ENCODE measurements around the gene FMN2. TPM values are rescaled to one million over a fixed set of nuclear protein-coding genes. Genes with fewer than 3 reads are reported as not detected.

FMN2 gene
- polyA plus RNA-seq, 6 donors from 2014 or later = not detected

GRCh38 chr1:240495601-240496000, 403.9 kb downstream of the FMN2 start:
- H3K4me1 Mint-ChIP-seq = no peaks in the 10 kb centered on the region
- ATAC-seq (ENCODE audit: low read depth in 2 of 2) (no peak), DNase-seq (no peak)
- H3K36me3 Mint-ChIP-seq = no peaks in the 10 kb centered on the region
- H3K27me3 Mint-ChIP-seq = peaks cover 5 to 11% (median 10%) of the 10 kb centered on the region in 3 donors
- peaks cover 0 to 14% (median 3%) of the 10 kb centered on the region in 7 donors for H3K9me3 Mint-ChIP-seq
- H3K4me3 Mint-ChIP-seq = no peak overlapping the region
- no peak overlapping the region for H3K27ac Mint-ChIP-seq

GRCh38 chr1:240496356-240496755, 404.7 kb downstream of the FMN2 start:
- no peaks in the 10 kb centered on the region for H3K4me1 Mint-ChIP-seq
- H3K27ac Mint-ChIP-seq = no peak overlapping the region
- H3K9me3 Mint-ChIP-seq = peaks cover 0 to 14% (median 3%) of the 10 kb centered on the region in 7 donors
- H3K4me3 Mint-ChIP-seq = no peak overlapping the region
- no peaks in the 10 kb centered on the region for H3K36me3 Mint-ChIP-seq
- DNase-seq (no peak), ATAC-seq (ENCODE audit: low read depth in 2 of 2) (no peak)
- peaks cover 0 to 11% (median 6%) of the 10 kb centered on the region in 3 donors for H3K27me3 Mint-ChIP-seq

GRCh38 chr1:240496941-240497340, 405.3 kb downstream of the FMN2 start:
- peaks cover 0 to 6% (median 4%) of the 10 kb centered on the region in 3 donors for H3K27me3 Mint-ChIP-seq
- no peak overlapping the region for H3K4me3 Mint-ChIP-seq
- H3K36me3 Mint-ChIP-seq = no peaks in the 10 kb centered on the region

GRCh38 chr1:240497908-240498307, 406.2 kb downstream of the FMN2 start:
- Mint-ChIP-seq H3K4me3 (no peak overlapping the region), H3K27ac (no peak overlapping the region), H3K27me3 (no peaks in the 10 kb centered on the region), H3K4me1 (no peaks in the 10 kb centered on the region), H3K9me3 (peaks cover 0 to 5% (median 0%) of the 10 kb centered on the region in 7 donors), H3K36me3 (no peaks in the 10 kb centered on the region)
- DNase-seq (no peak), ATAC-seq (ENCODE audit: low read depth in 2 of 2) (no peak)

More at GRCh38 chr1:240496941-240497340, 405.3 kb downstream of the FMN2 start:
- DNase-seq (no peak), ATAC-seq (ENCODE audit: low read depth in 2 of 2) (no peak)
- H3K9me3 Mint-ChIP-seq = peaks cover 0 to 10% (median 2%) of the 10 kb centered on the region in 7 donors
- H3K4me1 Mint-ChIP-seq = no peaks in the 10 kb centered on the region
- H3K27ac Mint-ChIP-seq = no peak overlapping the region

GRCh38 chr1:240498335-240498734, 406.7 kb downstream of the FMN2 start:
- Mint-ChIP-seq H3K4me3 (no peak overlapping the region), H3K9me3 (peaks cover 0 to 5% (median 0%) of the 10 kb centered on the region in 7 donors), H3K4me1 (no peaks in the 10 kb centered on the region), H3K36me3 (no peaks in the 10 kb centered on the region), H3K27me3 (no peaks in the 10 kb centered on the region), H3K27ac (no peak overlapping the region)
- DNase-seq (no peak), ATAC-seq (ENCODE audit: low read depth in 2 of 2) (no peak)

GRCh38 chr1:240499012-240499411, 407.3 kb downstream of the FMN2 start:
- Mint-ChIP-seq H3K36me3 (no peaks in the 10 kb centered on the region), H3K27me3 (no peaks in the 10 kb centered on the region), H3K27ac (no peak overlapping the region), H3K9me3 (peaks cover 0 to 5% (median 0%) of the 10 kb centered on the region in 7 donors), H3K4me1 (no peaks in the 10 kb centered on the region), H3K4me3 (no peak overlapping the region)
- no peak for ATAC-seq (ENCODE audit: low read depth in 2 of 2)
- no peak for DNase-seq

GRCh38 chr1:240500647-240501046, 409.0 kb downstream of the FMN2 start:
- H3K4me1 Mint-ChIP-seq = no peaks in the 10 kb centered on the region
- no peak for ATAC-seq (ENCODE audit: low read depth in 2 of 2)
- H3K27ac Mint-ChIP-seq = no peak overlapping the region
- no peak for DNase-seq
- no peaks in the 10 kb centered on the region for H3K36me3 Mint-ChIP-seq
- H3K4me3 Mint-ChIP-seq = no peak overlapping the region
- no peaks in the 10 kb centered on the region for H3K27me3 Mint-ChIP-seq
- peaks cover 0 to 5% (median 1%) of the 10 kb centered on the region in 7 donors for H3K9me3 Mint-ChIP-seq

GRCh38 chr1:240501115-240501514, 409.4 kb downstream of the FMN2 start:
- peaks cover 0 to 5% (median 1%) of the 10 kb centered on the region in 7 donors for H3K9me3 Mint-ChIP-seq

GRCh38 chr1:240503036-240503435, 411.4 kb downstream of the FMN2 start:
- ATAC-seq (ENCODE audit: low read depth in 2 of 2) = no peak
- Mint-ChIP-seq H3K4me1 (no peaks in the 10 kb centered on the region), H3K36me3 (no peaks in the 10 kb centered on the region), H3K9me3 (peaks cover 0 to 4% (median 0%) of the 10 kb centered on the region in 7 donors), H3K27ac (no peak overlapping the region), H3K4me3 (no peak overlapping the region), H3K27me3 (peaks cover 0 to 7% (median 0%) of the 10 kb centered on the region in 3 donors)
- DNase-seq = no peak

More at GRCh38 chr1:240501115-240501514, 409.4 kb downstream of the FMN2 start:
- ATAC-seq (ENCODE audit: low read depth in 2 of 2) (no peak), DNase-seq (no peak)
- no peaks in the 10 kb centered on the region for H3K36me3 Mint-ChIP-seq
- H3K4me3 Mint-ChIP-seq = no peak overlapping the region
- peaks cover 0 to under 1% (median 0%) of the 10 kb centered on the region in 3 donors for H3K27me3 Mint-ChIP-seq
- H3K4me1 Mint-ChIP-seq = no peaks in the 10 kb centered on the region
- no peak overlapping the region for H3K27ac Mint-ChIP-seq

- Mint-ChIP-seq H3K27me3 (peaks cover 0 to 7% (median 0%) of the 10 kb centered on the region in 3 donors), H3K27ac (no peak overlapping the region), H3K36me3 (no peaks in the 10 kb centered on the region), H3K9me3 (peaks cover 0 to 4% (median 0%) of the 10 kb centered on the region in 7 donors), H3K4me3 (no peak overlapping the region), H3K4me1 (no peaks in the 10 kb centered on the region)
- ATAC-seq (ENCODE audit: low read depth in 2 of 2) (no peak), DNase-seq (no peak)
These were observed 411.9 kb downstream of the FMN2 start for GRCh38 chr1:240503558-240503957.

GRCh38 chr1:240506176-240506575, 414.5 kb downstream of the FMN2 start:
- no peaks in the 10 kb centered on the region for H3K36me3 Mint-ChIP-seq
- ATAC-seq (ENCODE audit: low read depth in 2 of 2) = no peak
- peaks cover 0 to 5% (median 0%) of the 10 kb centered on the region in 7 donors for H3K9me3 Mint-ChIP-seq
- H3K4me1 Mint-ChIP-seq = no peaks in the 10 kb centered on the region
- H3K4me3 Mint-ChIP-seq = no peak overlapping the region
- DNase-seq = no peak
- H3K27ac Mint-ChIP-seq = no peak overlapping the region
- H3K27me3 Mint-ChIP-seq = peaks cover 0 to 10% (median 0%) of the 10 kb centered on the region in 3 donors

- Mint-ChIP-seq H3K27me3 (peaks cover 0 to 10% (median 0%) of the 10 kb centered on the region in 3 donors), H3K4me1 (no peaks in the 10 kb centered on the region), H3K36me3 (no peaks in the 10 kb centered on the region), H3K9me3 (peaks cover 0 to 6% (median 4%) of the 10 kb centered on the region in 7 donors), H3K27ac (no peak overlapping the region), H3K4me3 (no peak overlapping the region)
- no peak for DNase-seq
- ATAC-seq (ENCODE audit: low read depth in 2 of 2) = no peak
These were observed 416.5 kb downstream of the FMN2 start for GRCh38 chr1:240508201-240508600.

- Mint-ChIP-seq H3K27ac (no peak overlapping the region), H3K36me3 (no peaks in the 10 kb centered on the region), H3K4me3 (no peak overlapping the region), H3K9me3 (peaks cover 0 to 6% (median 4%) of the 10 kb centered on the region in 7 donors), H3K4me1 (no peaks in the 10 kb centered on the region), H3K27me3 (peaks cover 0 to 10% (median 0%) of the 10 kb centered on the region in 3 donors)
- DNase-seq (no peak), ATAC-seq (ENCODE audit: low read depth in 2 of 2) (no peak)
These were observed 417.3 kb downstream of the FMN2 start for GRCh38 chr1:240508950-240509349.

GRCh38 chr1:240511789-240512188, 420.1 kb downstream of the FMN2 start:
- no peak overlapping the region for H3K4me3 Mint-ChIP-seq
- H3K27ac Mint-ChIP-seq = no peak overlapping the region
- ATAC-seq (ENCODE audit: low read depth in 2 of 2) = no peak
- no peaks in the 10 kb centered on the region for H3K36me3 Mint-ChIP-seq
- peaks cover 0 to 3% (median 0%) of the 10 kb centered on the region in 3 donors for H3K27me3 Mint-ChIP-seq
- peaks cover 0 to 5% (median 2%) of the 10 kb centered on the region in 7 donors for H3K9me3 Mint-ChIP-seq
- no peaks in the 10 kb centered on the region for H3K4me1 Mint-ChIP-seq
- no peak for DNase-seq

GRCh38 chr1:240515505-240515904, 423.8 kb downstream of the FMN2 start:
- no peak overlapping the region for H3K27ac Mint-ChIP-seq
- no peaks in the 10 kb centered on the region for H3K36me3 Mint-ChIP-seq
- H3K9me3 Mint-ChIP-seq = peaks cover 0 to 4% (median 0%) of the 10 kb centered on the region in 7 donors
- DNase-seq = no peak
- no peak overlapping the region for H3K4me3 Mint-ChIP-seq
- no peaks in the 10 kb centered on the region for H3K27me3 Mint-ChIP-seq
- no peak for ATAC-seq (ENCODE audit: low read depth in 2 of 2)
- no peaks in the 10 kb centered on the region for H3K4me1 Mint-ChIP-seq

Measured in naive B cell (primary cell).